Measurements from ENCODE around the gene KDM4C.

Gene KDM4C

GRCh38 chr9:6855860-6856259 lies 98.1 kb downstream of the KDM4C start:
- no peak for TF ChIP-seq CTCF (conservative IDR thresholded peaks at IDR 0.05; ENCODE audit: low read depth, low read length)
- Histone ChIP-seq H3K27me3 (ENCODE audit: insufficient read depth, low read depth) (no peaks in the 10 kb centered on the region), H4K20me1 (ENCODE audit: insufficient read depth) (no peaks in the 10 kb centered on the region)

GRCh38 chr9:6864102-6864501 lies 106.3 kb downstream of the KDM4C start:
- no peaks in the 10 kb centered on the region for H3K27me3 ChIP-seq (ENCODE audit: insufficient read depth, low read depth)
- H3K27ac ChIP-seq, result no peak overlapping the region
- H2AFZ ChIP-seq (ENCODE audit: low read depth), result no peak overlapping the region
- H3K9ac ChIP-seq, result no peak overlapping the region
- no peak for TF ChIP-seq CTCF (conservative IDR thresholded peaks at IDR 0.05; ENCODE audit: low read depth, low read length)
- no peaks in the 10 kb centered on the region for H3K36me3 ChIP-seq (ENCODE audit: insufficient read depth)
- no peak overlapping the region for H3K4me2 ChIP-seq
- no peaks in the 10 kb centered on the region for H4K20me1 ChIP-seq (ENCODE audit: insufficient read depth)
- H3K79me2 ChIP-seq (ENCODE audit: insufficient read depth, low read depth), result no peaks in the 10 kb centered on the region
- H3K4me1 ChIP-seq (ENCODE audit: low read depth, poor library complexity, severe bottlenecking), result no peaks in the 10 kb centered on the region
- no peak overlapping the region for H3K4me3 ChIP-seq (IDR thresholded peaks at IDR 0.05; ENCODE audit: insufficient read depth, low read depth, low read length)

More at GRCh38 chr9:6855860-6856259, 98.1 kb downstream of the KDM4C start:
- Histone ChIP-seq H3K4me2 (no peak overlapping the region), H3K4me3 (IDR thresholded peaks at IDR 0.05; ENCODE audit: insufficient read depth, low read depth, low read length) (no peak overlapping the region), H2AFZ (ENCODE audit: low read depth) (no peak overlapping the region), H3K4me1 (ENCODE audit: low read depth, poor library complexity, severe bottlenecking) (no peaks in the 10 kb centered on the region), H3K79me2 (ENCODE audit: insufficient read depth, low read depth) (no peaks in the 10 kb centered on the region), H3K9ac (no peak overlapping the region), H3K36me3 (ENCODE audit: insufficient read depth) (no peaks in the 10 kb centered on the region), H3K27ac (no peak overlapping the region)

GRCh38 chr9:6869081-6869948 lies 111.5 kb downstream of the KDM4C start:
- no peaks in the 10 kb centered on the region for H3K79me2 ChIP-seq (ENCODE audit: insufficient read depth, low read depth)
- H3K9ac ChIP-seq, result no peak overlapping the region
- H4K20me1 ChIP-seq (ENCODE audit: insufficient read depth), result no peaks in the 10 kb centered on the region
- H3K4me1 ChIP-seq (ENCODE audit: low read depth, poor library complexity, severe bottlenecking), result no peaks in the 10 kb centered on the region
- no peak overlapping the region for H3K4me3 ChIP-seq (IDR thresholded peaks at IDR 0.05; ENCODE audit: insufficient read depth, low read depth, low read length)
- H3K27me3 ChIP-seq (ENCODE audit: insufficient read depth, low read depth), result no peaks in the 10 kb centered on the region
- no peak overlapping the region for H3K4me2 ChIP-seq
- no peak overlapping the region for H3K27ac ChIP-seq
- no peaks in the 10 kb centered on the region for H3K36me3 ChIP-seq (ENCODE audit: insufficient read depth)
- no peak for TF ChIP-seq CTCF (conservative IDR thresholded peaks at IDR 0.05; ENCODE audit: low read depth, low read length)
- H2AFZ ChIP-seq (ENCODE audit: low read depth), result no peak overlapping the region

- H3K27ac ChIP-seq, result no peak overlapping the region
- H3K4me1 ChIP-seq (ENCODE audit: low read depth, poor library complexity, severe bottlenecking), result no peaks in the 10 kb centered on the region
- H3K4me2 ChIP-seq, result no peak overlapping the region
- no peak for TF ChIP-seq CTCF (conservative IDR thresholded peaks at IDR 0.05; ENCODE audit: low read depth, low read length)
- no peak overlapping the region for H3K9ac ChIP-seq
- no peak overlapping the region for H3K4me3 ChIP-seq (IDR thresholded peaks at IDR 0.05; ENCODE audit: insufficient read depth, low read depth, low read length)
- H2AFZ ChIP-seq (ENCODE audit: low read depth), result no peak overlapping the region
- no peaks in the 10 kb centered on the region for H3K79me2 ChIP-seq (ENCODE audit: insufficient read depth, low read depth)
- no peaks in the 10 kb centered on the region for H3K27me3 ChIP-seq (ENCODE audit: insufficient read depth, low read depth)
- no peaks in the 10 kb centered on the region for H3K36me3 ChIP-seq (ENCODE audit: insufficient read depth)
- no peaks in the 10 kb centered on the region for H4K20me1 ChIP-seq (ENCODE audit: insufficient read depth)
Measured at GRCh38 chr9:6870149-6870548, 112.4 kb downstream of the KDM4C start.

All from KMS-11 (cell line).